Nephron progenitor cell (in vitro differentiated cells): Measurements from ENCODE around the gene CHEK2.
"Not testable (repeated sequence)": the region's sequence is repeated elsewhere in the genome, so short reads cannot be mapped to it uniquely, and the experiment has no call there.

ENCODE experiments used
- DNase-seq: peaks from one replicate; pipeline ENCODE4 v3.0.0; 2021
- H3K27ac Mint-ChIP-seq: 2 replicates; pipeline ENCODE4 v1.8.0; 2021; ENCODE audit warnings: mild to moderate bottlenecking, moderate library complexity, mixed read lengths
- H3K27me3 Mint-ChIP-seq: 2 replicates; pipeline ENCODE4 v1.8.0; 2021; ENCODE audit warnings: mild to moderate bottlenecking, low read depth, mixed read lengths; ENCODE audit not compliant: poor library complexity
- H3K36me3 Mint-ChIP-seq: 2 replicates; pipeline ENCODE4 v1.8.0; 2021; ENCODE audit warnings: low read depth, mixed read lengths
- H3K4me1 Mint-ChIP-seq: 2 replicates; pipeline ENCODE4 v1.8.0; 2021; ENCODE audit warnings: mixed read lengths
- H3K4me3 Mint-ChIP-seq: 2 replicates; pipeline ENCODE4 v1.8.0; 2021; ENCODE audit warnings: mild to moderate bottlenecking, moderate library complexity, mixed read lengths
- H3K9me3 Mint-ChIP-seq: 2 replicates; pipeline ENCODE4 v1.8.0; 2021; ENCODE audit warnings: mild to moderate bottlenecking, moderate library complexity, mixed read lengths
- CTCF ChIP-seq: fragments of 200-600 bp; sonication (generic); IDR thresholded peaks from 2 replicates; pipeline ENCODE4 v1.5.0; 2021; ENCODE audit warnings: antibody characterized with exemption

Gene CHEK2

GRCh38 chr22:28669387-28669786 lies 72.2 kb downstream of the CHEK2 start:
- TF ChIP-seq CTCF, result no peak
- Mint-ChIP-seq H3K4me3 (no peak overlapping the region), H3K27me3 (no peaks in the 10 kb centered on the region), H3K9me3 (peaks cover 33% of the 10 kb centered on the region), H3K27ac (no peak overlapping the region), H3K4me1 (no peaks in the 10 kb centered on the region), H3K36me3 (peaks cover 42% of the 10 kb centered on the region)
- DNase-seq, result no peak

- H3K27me3 Mint-ChIP-seq, H3K9me3 Mint-ChIP-seq, H3K27ac Mint-ChIP-seq, H3K4me3 Mint-ChIP-seq, H3K4me1 Mint-ChIP-seq, DNase-seq: not testable (repeated sequence)
- H3K36me3 Mint-ChIP-seq, result peaks cover 12% of the 10 kb centered on the region
Observed at GRCh38 chr22:28663569-28663942, 78.1 kb downstream of the CHEK2 start.

- Mint-ChIP-seq H3K9me3 (peaks cover 13% of the 10 kb centered on the region), H3K36me3 (peaks cover 46% of the 10 kb centered on the region), H3K4me1 (peaks cover 15% of the 10 kb centered on the region), H3K27ac (no peak overlapping the region), H3K4me3 (no peak overlapping the region), H3K27me3 (no peaks in the 10 kb centered on the region)
- DNase-seq, result no peak
- no peak for TF ChIP-seq CTCF
Observed at GRCh38 chr22:28658448-28658847, 83.2 kb downstream of the CHEK2 start.

GRCh38 chr22:28656181-28656580 lies 85.4 kb downstream of the CHEK2 start:
- H3K4me3 Mint-ChIP-seq, result no peak overlapping the region
- TF ChIP-seq CTCF, result no peak
- peaks cover 11% of the 10 kb centered on the region for H3K4me1 Mint-ChIP-seq
- peaks cover 13% of the 10 kb centered on the region for H3K9me3 Mint-ChIP-seq
- peak overlapping the region; percentile 63 for H3K27ac Mint-ChIP-seq
- peaks cover 55% of the 10 kb centered on the region for H3K36me3 Mint-ChIP-seq
- H3K27me3 Mint-ChIP-seq, result no peaks in the 10 kb centered on the region
- DNase-seq, result no peak

- Mint-ChIP-seq H3K27me3 (no peaks in the 10 kb centered on the region), H3K4me3 (no peak overlapping the region), H3K9me3 (peaks cover 22% of the 10 kb centered on the region), H3K4me1 (peaks cover 3% of the 10 kb centered on the region), H3K27ac (no peak overlapping the region), H3K36me3 (peaks cover 68% of the 10 kb centered on the region)
- no peak for DNase-seq
- no peak for TF ChIP-seq CTCF
Observed at GRCh38 chr22:28650463-28650862, 91.2 kb downstream of the CHEK2 start.

GRCh38 chr22:28648792-28649191 lies 92.8 kb downstream of the CHEK2 start:
- no peaks in the 10 kb centered on the region for H3K4me1 Mint-ChIP-seq
- H3K4me3 Mint-ChIP-seq, result no peak overlapping the region
- no peak overlapping the region for H3K27ac Mint-ChIP-seq
- peaks cover 55% of the 10 kb centered on the region for H3K36me3 Mint-ChIP-seq
- H3K27me3 Mint-ChIP-seq, result no peaks in the 10 kb centered on the region
- no peak for TF ChIP-seq CTCF
- DNase-seq, result no peak
- peaks cover 22% of the 10 kb centered on the region for H3K9me3 Mint-ChIP-seq
